ENCODE results near the gene LBHD2.

- TF ChIP-seq POLR2AphosphoS2 (IDR thresholded peaks at IDR 0.05; ENCODE audit: low read depth, low read length) (no peak), POLR2AphosphoS5 (IDR thresholded peaks at IDR 0.05; ENCODE audit: low read length) (no peak), RB1 (IDR thresholded peaks at IDR 0.05; ENCODE audit: borderline replicate concordance) (no peak), JUNB (IDR thresholded peaks at IDR 0.05) (no peak), RAD21 (IDR thresholded peaks at IDR 0.05; ENCODE audit: insufficient read depth, low read depth, low read length) (no peak), TAF1 (IDR thresholded peaks at IDR 0.05; ENCODE audit: borderline replicate concordance, low read depth, low read length) (no peak), CTCF (IDR thresholded peaks at IDR 0.05 in 2 of 3, conservative IDR thresholded peaks at IDR 0.05 in 1 of 3; ENCODE audit: control insufficient read depth in 2 of 3, extremely low read depth in 1 of 3, insufficient read depth in 1 of 3, low read depth in 3 of 3, low read length in 3 of 3) (no peak), POLR2A (IDR thresholded peaks at IDR 0.05; ENCODE audit: low read depth, low read length) (no peak), CREB1 (IDR thresholded peaks at IDR 0.05; ENCODE audit: low read depth) (no peak), CEBPB (IDR thresholded peaks at IDR 0.05; ENCODE audit: borderline replicate concordance in 1 of 2, low read depth in 2 of 2, low read length in 2 of 2) (no peak), EP300 (IDR thresholded peaks at IDR 0.05; ENCODE audit: borderline replicate concordance in 1 of 2, control insufficient read depth in 1 of 2, low read depth in 2 of 2, low read length in 2 of 2) (no peak)
Observed at GRCh38 chr14:103134405-103134804, 50.4 kb downstream of the LBHD2 start.
